HG03460 (cell line): ENCODE measurements around the gene RBM15.

Source experiments
- ATAC-seq: cut with Tn5 transposase; IDR thresholded peaks from one replicate; pipeline ENCODE4 v1.9.1; 2021; ENCODE audit not compliant: unreplicated experiment

RBM15 gene

DNA sequence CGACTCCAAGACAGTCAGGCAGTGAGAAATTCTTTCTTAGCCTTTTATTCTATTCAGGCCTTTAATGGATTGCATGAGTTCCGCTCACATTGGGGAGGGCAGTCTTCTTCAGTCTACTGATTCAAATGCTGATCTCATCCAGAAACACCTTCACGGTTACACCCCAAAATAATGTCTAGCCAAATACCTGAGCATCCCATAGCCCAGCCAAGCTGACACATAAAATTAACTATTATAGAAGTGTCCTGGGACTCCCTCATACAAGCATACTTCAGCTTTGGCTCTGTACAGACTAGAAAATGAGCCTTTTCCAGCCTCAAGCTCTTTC lies 55.3 kb downstream of the RBM15 start:
- no peak for ATAC-seq
